Measurements from ENCODE around the gene PTGES. TPM values are rescaled to one million over a fixed set of nuclear protein-coding genes. Genes with fewer than 3 reads are reported as not detected.
"Not testable (repeated sequence)": the region's sequence is repeated elsewhere in the genome, so short reads cannot be mapped to it uniquely, and the experiment has no call there.

PTGES gene
- total RNA-seq, 1 donor from 2014 or later: 4.5 TPM

GRCh38 chr9:129750013-129750638 lies 2.7 kb downstream of the PTGES start:
- no peak for DNase-seq
- intact Hi-C loops (cut with DNase I): no loop called here
- no peak for ATAC-seq (ENCODE audit: poor library complexity)

- DNase-seq (no peak), ATAC-seq (ENCODE audit: poor library complexity) (no peak)
- intact Hi-C loops (cut with DNase I): no loop called here
Observed at GRCh38 chr9:129749575-129749974, 3.3 kb downstream of the PTGES start.

- DNase-seq; ATAC-seq (ENCODE audit: poor library complexity); intact Hi-C loops (cut with DNase I): not testable (repeated sequence)
Observed at GRCh38 chr9:129749052-129749451, 3.8 kb downstream of the PTGES start.

- intact Hi-C loops (cut with DNase I): no loop called here
- DNase-seq (no peak), ATAC-seq (ENCODE audit: poor library complexity) (no peak)
Observed at GRCh38 chr9:129748249-129748648, 4.6 kb downstream of the PTGES start.

GRCh38 chr9:129746092-129746777 lies 6.6 kb downstream of the PTGES start:
- intact Hi-C loops (cut with DNase I): no loop called here
- no peak for ATAC-seq (ENCODE audit: poor library complexity)

GRCh38 chr9:129745200-129745599 lies 7.6 kb downstream of the PTGES start:
- DNase-seq (no peak), ATAC-seq (ENCODE audit: poor library complexity) (no peak)
- intact Hi-C loops (cut with DNase I): no loop called here

More at GRCh38 chr9:129746092-129746777, 6.6 kb downstream of the PTGES start:
- DNase-seq: no peak

GRCh38 chr9:129740666-129741464 lies 12.0 kb downstream of the PTGES start:
- ATAC-seq (ENCODE audit: poor library complexity): no peak
- no peak for DNase-seq
- intact Hi-C loops (cut with DNase I): no loop called here

GRCh38 chr9:129740174-129740573 lies 12.7 kb downstream of the PTGES start:
- intact Hi-C loops (cut with DNase I): no loop called here
- no peak for ATAC-seq (ENCODE audit: poor library complexity)
- no peak for DNase-seq

GRCh38 chr9:129739432-129739831 lies 13.4 kb downstream of the PTGES start:
- intact Hi-C loops (cut with DNase I): loop anchor here (2.0 to 5.0 kb wide), 2 partner anchors 43 to 602 kb away; no protein-coding TSS in a partner anchor
- no peak for DNase-seq
- no peak for ATAC-seq (ENCODE audit: poor library complexity)

GRCh38 chr9:129737479-129738274 lies 15.2 kb downstream of the PTGES start:
- intact Hi-C loops (cut with DNase I): loop anchor here (2.0 to 5.0 kb wide), 2 partner anchors 45 to 600 kb away; no protein-coding TSS in a partner anchor
- ATAC-seq (ENCODE audit: poor library complexity) (peak; percentile 98), DNase-seq (peak; percentile 90)

GRCh38 chr9:129736334-129736733 lies 16.5 kb downstream of the PTGES start:
- ATAC-seq (ENCODE audit: poor library complexity) (no peak), DNase-seq (no peak)
- intact Hi-C loops (cut with DNase I): loop anchor here (5.0 kb wide), 1 partner anchor 599 kb away; no protein-coding TSS in a partner anchor

GRCh38 chr9:129735546-129735945 lies 17.3 kb downstream of the PTGES start:
- no peak for ATAC-seq (ENCODE audit: poor library complexity)
- DNase-seq: no peak
- intact Hi-C loops (cut with DNase I): loop anchor here (5.0 kb wide), 1 partner anchor 598 kb away; no protein-coding TSS in a partner anchor

- intact Hi-C loops (cut with DNase I): no loop called here
- no peak for ATAC-seq (ENCODE audit: poor library complexity)
- no peak for DNase-seq
Observed at GRCh38 chr9:129733632-129733953, 19.2 kb downstream of the PTGES start.

GRCh38 chr9:129732946-129733631 lies 19.8 kb downstream of the PTGES start:
- DNase-seq (no peak), ATAC-seq (ENCODE audit: poor library complexity) (no peak)
- intact Hi-C loops (cut with DNase I): no loop called here

GRCh38 chr9:129732100-129732499 lies 20.7 kb downstream of the PTGES start:
- intact Hi-C loops (cut with DNase I): no loop called here
- ATAC-seq (ENCODE audit: poor library complexity) (no peak), DNase-seq (no peak)

GRCh38 chr9:129731477-129732085 lies 21.3 kb downstream of the PTGES start:
- ATAC-seq (ENCODE audit: poor library complexity) (no peak), DNase-seq (no peak)
- intact Hi-C loops (cut with DNase I): no loop called here

- DNase-seq (no peak), ATAC-seq (ENCODE audit: poor library complexity) (no peak)
- intact Hi-C loops (cut with DNase I): no loop called here
Observed at GRCh38 chr9:129728744-129729143, 24.1 kb downstream of the PTGES start.
